Right lobe of liver (tissue), 4 donors: ENCODE measurements around the gene EFCAB14.

ENCODE experiments used
- CTCF ChIP-seq, 4 donors: fragments of 200-600 bp in 3 of 4; fragments of 450-650 bp in 1 of 4; IDR thresholded peaks; one replicate each; pipeline versions ENCODE4 v1.5.1 to v1.8.0; 2016 to 2022; ENCODE audit warnings: antibody characterized with exemption in 4 of 4, mild to moderate bottlenecking in 2 of 4
- POLR2A ChIP-seq: fragments of 450-650 bp; IDR thresholded peaks from one replicate; pipeline ENCODE4 v1.6.1; 2017; ENCODE audit warnings: antibody characterized with exemption, mild to moderate bottlenecking
- donor health status: DM: no; HTN: no; CAD: no.
- donor health status: DM: no; HTN: no; CAD: no.
- donor health status: DM: no; HTN: yes; CAD: no.

- TF ChIP-seq POLR2A = no peak
- TF ChIP-seq CTCF (IDR thresholded peaks at IDR 0.05) = no peak
Measured at GRCh38 chr1:46757247-46757955, 38.5 kb upstream of the EFCAB14 start.
